ENCODE data around the gene GP2.

The GP2 gene

GRCh38 chr16:20306401-20306800 lies 20.9 kb downstream of the GP2 start:
- TF ChIP-seq, protein P1, sequence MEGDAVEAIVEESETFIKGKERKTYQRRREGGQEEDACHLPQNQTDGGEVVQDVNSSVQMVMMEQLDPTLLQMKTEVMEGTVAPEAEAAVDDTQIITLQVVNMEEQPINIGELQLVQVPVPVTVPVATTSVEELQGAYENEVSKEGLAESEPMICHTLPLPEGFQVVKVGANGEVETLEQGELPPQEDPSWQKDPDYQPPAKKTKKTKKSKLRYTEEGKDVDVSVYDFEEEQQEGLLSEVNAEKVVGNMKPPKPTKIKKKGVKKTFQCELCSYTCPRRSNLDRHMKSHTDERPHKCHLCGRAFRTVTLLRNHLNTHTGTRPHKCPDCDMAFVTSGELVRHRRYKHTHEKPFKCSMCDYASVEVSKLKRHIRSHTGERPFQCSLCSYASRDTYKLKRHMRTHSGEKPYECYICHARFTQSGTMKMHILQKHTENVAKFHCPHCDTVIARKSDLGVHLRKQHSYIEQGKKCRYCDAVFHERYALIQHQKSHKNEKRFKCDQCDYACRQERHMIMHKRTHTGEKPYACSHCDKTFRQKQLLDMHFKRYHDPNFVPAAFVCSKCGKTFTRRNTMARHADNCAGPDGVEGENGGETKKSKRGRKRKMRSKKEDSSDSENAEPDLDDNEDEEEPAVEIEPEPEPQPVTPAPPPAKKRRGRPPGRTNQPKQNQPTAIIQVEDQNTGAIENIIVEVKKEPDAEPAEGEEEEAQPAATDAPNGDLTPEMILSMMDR (conservative IDR thresholded peaks at IDR 0.05), result no peak
- no peak overlapping the region for H3K27ac ChIP-seq

DNA sequence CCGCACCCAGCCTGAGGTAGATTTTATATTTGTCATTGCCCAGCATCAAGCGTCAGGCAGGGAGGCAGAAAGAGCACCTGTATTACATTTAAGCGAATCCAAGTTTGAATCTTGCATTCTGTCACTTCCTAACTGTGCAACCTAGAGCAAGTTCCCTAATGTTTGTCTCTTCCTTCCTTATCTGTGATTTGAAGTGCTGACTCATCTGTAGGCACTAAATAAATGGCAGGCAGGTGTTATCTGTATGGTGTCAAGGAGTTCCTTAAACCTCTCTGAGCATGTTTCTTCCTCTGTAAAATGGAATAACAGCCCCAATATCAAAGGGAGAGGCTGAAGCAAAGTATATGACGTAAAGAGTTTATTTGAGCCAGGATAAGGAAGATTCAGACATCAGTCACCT lies 24.3 kb downstream of the GP2 start:
- H3K27ac ChIP-seq, result no peak overlapping the region
- TF ChIP-seq, protein P1 (conservative IDR thresholded peaks at IDR 0.05), result no peak

DNA sequence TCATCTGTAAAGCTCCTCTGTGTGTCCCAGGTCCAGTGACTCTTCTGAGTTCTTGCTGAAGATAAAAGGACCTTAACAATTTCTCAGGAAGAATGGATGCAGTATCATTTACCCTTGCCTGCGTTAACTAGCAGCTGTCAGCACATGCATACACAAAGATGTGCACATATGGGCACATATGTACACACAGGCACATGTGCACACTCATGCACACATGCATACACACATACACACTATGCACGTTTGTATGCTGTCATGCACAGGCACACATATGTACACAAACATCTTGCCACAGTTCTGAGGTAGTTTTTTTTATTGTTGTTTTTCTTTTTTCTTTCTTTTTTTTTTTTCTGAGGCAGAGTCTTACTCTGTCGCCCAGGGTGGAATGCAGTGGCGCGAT lies 24.9 kb downstream of the GP2 start:
- H3K27ac ChIP-seq, result no peak overlapping the region
- TF ChIP-seq, protein P1 (conservative IDR thresholded peaks at IDR 0.05), result no peak

DNA sequence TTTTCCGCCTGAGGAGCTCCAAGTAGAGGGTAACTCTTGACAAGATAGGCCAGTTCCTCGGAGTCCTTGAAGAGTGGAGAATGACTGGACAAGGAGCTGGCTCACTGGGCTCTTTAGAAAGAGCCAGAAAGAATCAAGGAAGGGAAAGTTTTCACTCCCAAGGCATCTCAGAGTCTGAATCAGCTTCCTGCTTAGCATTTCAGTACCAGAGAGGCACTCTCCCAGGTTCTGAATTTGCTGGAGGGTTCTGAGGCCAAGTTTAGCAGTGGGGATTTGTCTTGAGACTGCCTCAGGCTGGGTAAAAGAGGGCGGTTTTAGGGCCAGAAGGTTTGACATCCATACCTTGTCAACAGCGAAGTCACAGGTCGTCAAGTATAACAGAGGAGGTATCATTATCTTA lies 25.5 kb downstream of the GP2 start:
- TF ChIP-seq, protein P1 (conservative IDR thresholded peaks at IDR 0.05), result no peak
- no peak overlapping the region for H3K27ac ChIP-seq

DNA sequence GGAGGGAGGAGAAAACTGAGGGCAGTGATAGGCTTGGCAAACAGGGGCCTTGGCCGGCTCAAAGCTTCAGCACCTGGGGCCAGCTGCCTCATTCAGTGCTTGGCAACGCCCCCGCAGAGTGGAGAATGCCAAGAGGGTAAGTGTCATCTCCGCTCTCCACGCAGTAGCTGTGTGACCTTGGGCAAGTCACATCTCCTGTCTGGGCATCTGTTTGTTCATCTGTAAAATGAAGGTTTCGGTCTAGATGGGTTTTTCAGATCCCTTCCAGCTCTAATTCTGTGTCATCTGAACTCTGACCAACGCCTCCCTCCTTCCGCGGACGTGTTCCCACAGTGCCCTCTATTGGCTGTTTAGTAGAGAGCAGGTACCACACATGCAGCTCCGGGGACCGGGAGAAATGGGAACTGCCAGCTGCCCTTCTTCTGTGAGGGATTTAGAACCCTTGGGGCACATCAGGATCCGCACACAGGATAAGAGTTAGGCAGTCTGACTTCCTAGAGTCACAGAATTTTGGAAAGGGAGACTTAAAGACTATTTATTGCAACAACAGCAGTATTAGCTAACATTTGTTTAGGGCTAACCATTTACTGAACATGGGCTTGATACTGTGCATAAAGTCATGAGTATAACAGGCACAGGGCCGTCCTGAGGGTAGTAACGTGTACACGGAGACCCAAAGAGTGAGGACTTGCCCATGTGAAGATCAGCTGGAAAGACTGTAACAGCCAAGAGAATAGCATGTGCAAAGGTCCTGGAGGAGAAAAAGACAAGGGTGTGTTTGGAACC lies 26.8 kb downstream of the GP2 start:
- H3K27ac ChIP-seq, result no peak overlapping the region
- TF ChIP-seq, protein P1 (conservative IDR thresholded peaks at IDR 0.05), result peak; percentile 84

GRCh38 chr16:20298452-20298851 lies 28.9 kb downstream of the GP2 start:
- TF ChIP-seq, protein P1 (conservative IDR thresholded peaks at IDR 0.05), result no peak
- no peak overlapping the region for H3K27ac ChIP-seq

DNA sequence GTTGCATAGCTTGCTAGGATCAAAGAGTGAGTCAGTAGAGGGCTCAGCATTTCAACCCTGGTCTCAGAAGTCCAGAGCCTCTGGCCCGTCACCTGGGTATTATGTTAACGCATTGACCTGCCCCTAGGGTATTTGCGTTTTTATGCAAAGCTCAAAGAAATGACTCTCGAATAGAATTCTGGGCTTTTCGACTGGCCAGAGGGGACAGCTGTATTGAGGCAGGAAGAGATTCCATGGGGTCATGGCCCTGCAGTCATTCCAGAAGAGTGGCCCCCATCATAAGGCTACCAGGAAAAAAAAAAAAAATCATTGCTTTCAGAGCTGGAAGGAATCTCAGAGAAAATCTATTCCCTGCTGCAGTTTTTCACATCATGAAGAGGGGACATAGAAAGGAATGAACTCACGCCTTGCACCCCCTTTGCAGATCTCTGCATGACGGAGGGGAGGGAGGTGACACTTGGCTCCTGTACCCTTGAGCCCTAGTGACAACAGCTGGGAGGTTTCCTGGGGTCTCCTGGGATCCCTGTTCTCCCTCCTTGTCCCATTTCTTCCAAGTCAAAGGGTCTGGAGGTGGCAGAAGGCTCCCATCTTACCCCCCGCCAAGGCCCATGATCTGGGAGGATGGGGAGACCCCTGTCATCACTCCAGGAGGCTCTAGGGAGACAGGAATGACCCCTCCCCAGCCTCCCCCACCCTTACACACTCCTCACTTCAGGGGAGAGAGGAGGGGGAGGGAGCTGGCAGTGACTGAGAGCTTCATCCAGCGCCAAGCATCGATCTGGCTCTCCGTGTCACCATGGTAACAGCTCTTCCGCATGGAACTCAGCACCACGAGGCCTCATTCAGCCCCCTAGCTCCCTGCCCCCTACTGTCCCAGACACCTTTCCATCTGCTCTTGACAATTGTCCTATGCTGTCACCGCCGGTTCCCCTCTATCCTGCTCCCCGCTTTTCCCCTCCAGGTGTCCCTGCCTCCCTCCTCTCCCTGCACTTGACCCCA lies 35.8 kb downstream of the GP2 start:
- TF ChIP-seq, protein P1 (conservative IDR thresholded peaks at IDR 0.05), result no peak
- H3K27ac ChIP-seq, result no peak overlapping the region
